A549 (cell line): Measurements from ENCODE around the gene ADPRS. TPM values are rescaled to one million over a fixed set of nuclear protein-coding genes. Genes with fewer than 3 reads are reported as not detected.

Source experiments
- ATAC-seq, 2 experiments: fragments of 200-7000 bp in 1 of 2; fragments of >200 bp in 1 of 2; cut with Nextera tagmentation in 1 of 2; cut with Tn5 transposase in 1 of 2; 3 replicates each; pipeline versions ENCODE4 v1.8.0 to v1.9.1; 2018 to 2020; ENCODE audit warnings: mild to moderate bottlenecking in 1 of 2, moderate library complexity in 1 of 2
- CTCF ChIA-PET: fragments of 300-600 bp; sonication (Branson Sonifier 250); formaldehyde crosslinking; extraction: SDS; loops from one replicate; lab custom pipeline; 2021; ENCODE audit warnings: antibody characterized with exemption, inconsistent platforms; lab: Yijun Ruan, JAX
- POLR2A ChIA-PET: fragments of 350-600 bp; formaldehyde crosslinking; extraction: SDS; loops from one replicate; lab custom pipeline; 2021; ENCODE audit warnings: antibody characterized with exemption, inconsistent platforms; lab: Yijun Ruan, JAX
- DNase-seq, 2 experiments: peaks; one replicate each; pipeline versions ENCODE4 v3.0.0 to v3.0.0-alpha.2; 2011 to 2016; ENCODE audit warnings: low read depth in 1 of 2, low spot score in 1 of 2
- FAIRE-seq: peaks from 2 replicates; lab custom pipeline; 2011; peaks lifted over from hg19 to GRCh38; lab: Jason Lieb, UNC
- H3K27ac ChIP-seq, 2 experiments: fragments of >200 bp; sonication (Bioruptor Twin); formaldehyde crosslinking; 3 replicates each; pipeline ENCODE4 v1.5.1; 2016 to 2017
- H3K4me1 ChIP-seq: fragments of >200 bp; sonication (Bioruptor Twin); formaldehyde crosslinking; 3 replicates; pipeline ENCODE4 v1.6.1; 2016
- H3K4me2 ChIP-seq: fragments of >200 bp; sonication (Bioruptor Twin); formaldehyde crosslinking; 3 replicates; pipeline ENCODE4 v1.6.1; 2016
- H3K4me3 ChIP-seq: fragments of >200 bp; sonication (Bioruptor Twin); formaldehyde crosslinking; 3 replicates; pipeline ENCODE4 v1.5.1; 2016
- H3K9me3 ChIP-seq: fragments of >200 bp; sonication (Bioruptor Twin); formaldehyde crosslinking; 3 replicates; pipeline ENCODE4 v1.6.1; 2016
- CBX2 ChIP-seq: fragments of 200-600 bp; sonication (generic); IDR thresholded peaks from 2 replicates; pipeline ENCODE4 v1.6.1; 2016; ENCODE audit warnings: low read depth, mild to moderate bottlenecking, borderline replicate concordance
- CBX8 ChIP-seq: fragments of 200-600 bp; sonication (generic); IDR thresholded peaks from 2 replicates; pipeline ENCODE4 v1.6.1; 2016
- CEBPB ChIP-seq, 2 experiments: fragments of >200 bp in 1 of 2; sonication (Bioruptor Twin) in 1 of 2; formaldehyde crosslinking in 1 of 2; IDR thresholded peaks; 2 replicates each; pipeline ENCODE4 v1.6.1; 2012 to 2016
- CHD2 ChIP-seq: fragments of 150-350 bp; IDR thresholded peaks from 2 replicates; pipeline ENCODE4 v1.6.1; 2014; ENCODE audit warnings: low read length; ENCODE audit not compliant: partially characterized antibody
- CHD4 ChIP-seq: fragments of 200-600 bp; sonication (generic); IDR thresholded peaks from 2 replicates; pipeline ENCODE4 v1.6.1; 2016; ENCODE audit warnings: antibody characterized with exemption, mild to moderate bottlenecking, borderline replicate concordance
- E2F6 ChIP-seq: IDR thresholded peaks from 2 replicates; pipeline ENCODE4 v1.6.1; 2012; ENCODE audit warnings: low read depth, borderline replicate concordance
- HOXA7 ChIP-seq: fragments of 250-450 bp; sonication (Bioruptor Pico); IDR thresholded peaks from 2 replicates; pipeline ENCODE4 v1.5.0; 2020; ENCODE audit warnings: mild to moderate bottlenecking, moderate library complexity
- JUN ChIP-seq, 2 experiments: fragments of >200 bp; sonication (Bioruptor Twin); formaldehyde crosslinking; IDR thresholded peaks; 2 replicates in 1 of 2; 3 replicates in 1 of 2; pipeline ENCODE4 v1.6.1; 2016 to 2017
- KDM1A ChIP-seq: fragments of 200-600 bp; sonication (generic); IDR thresholded peaks from 2 replicates; pipeline ENCODE4 v1.6.1; 2016; ENCODE audit warnings: low read depth, mild to moderate bottlenecking
- NFE2L2 ChIP-seq: fragments of 150-350 bp; conservative IDR thresholded peaks from 2 replicates; pipeline ENCODE4 v1.6.1; 2014; ENCODE audit warnings: low read length
- NPAS2 ChIP-seq: fragments of 250-450 bp; sonication (Bioruptor Pico); IDR thresholded peaks from 2 replicates; pipeline ENCODE4 v1.8.0; 2022; ENCODE audit warnings: mild to moderate bottlenecking, moderate library complexity, borderline replicate concordance
- POLR2A ChIP-seq: IDR thresholded peaks from 2 replicates; pipeline ENCODE4 v1.6.1; 2012; ENCODE audit warnings: mild to moderate bottlenecking, low read length
- RNF2 ChIP-seq: fragments of 200-600 bp; sonication (generic); IDR thresholded peaks from 2 replicates; pipeline ENCODE4 v1.6.1; 2016; ENCODE audit warnings: low read depth, mild to moderate bottlenecking, antibody characterized with exemption, moderate library complexity, borderline replicate concordance
- SMC3 ChIP-seq: fragments of >200 bp; sonication (Bioruptor Twin); formaldehyde crosslinking; IDR thresholded peaks from 3 replicates; pipeline ENCODE4 v1.6.1; 2018; ENCODE audit warnings: inconsistent platforms
- SREBF2 ChIP-seq: fragments of 450-650 bp; IDR thresholded peaks from 2 replicates; pipeline ENCODE4 v1.6.1; 2014; ENCODE audit warnings: mild to moderate bottlenecking, moderate library complexity
- ZC3H11A ChIP-seq: fragments of 450-650 bp; IDR thresholded peaks from 2 replicates; pipeline ENCODE4 v1.6.1; 2014; ENCODE audit warnings: antibody characterized with exemption, mild to moderate bottlenecking
- ZNF302 ChIP-seq: fragments of 250-450 bp; sonication (Bioruptor Pico); IDR thresholded peaks from 2 replicates; pipeline ENCODE4 v1.9.0; 2021; ENCODE audit warnings: inconsistent platforms, mild to moderate bottlenecking, moderate library complexity
- ZSCAN20 ChIP-seq: fragments of 250-450 bp; sonication (Bioruptor Pico); IDR thresholded peaks from 2 replicates; pipeline ENCODE4 v1.8.0; 2022; ENCODE audit warnings: mild to moderate bottlenecking, moderate library complexity
- WGBS: methylation state at CpG from one replicate; pipeline ENCODE4 v1.1.6; 2017; ENCODE audit errors: missing lambda C conversion rate; 5-methylcytosine and 5-hydroxymethylcytosine counted together
- polyA plus RNA-seq, 4 experiments: library from polyadenylated mRNA; depleted of rRNA in 3 of 4; stranded (reverse); fragments of >200 nt; fragmentation: RNase III in 1 of 4; extraction: RNeasy Plus Mini Kit Qiagen cat#74134 plus additional on column Dnase treatment in 1 of 4; gene quantifications; 2 replicates in 3 of 4; 3 replicates in 1 of 4; pipeline ENCODE4 v1.2.3, GENCODE V29; 2011 to 2017
- TF ChIP-seq, protein P1 (sequence below): fragments of 250-450 bp; sonication (Bioruptor Pico); IDR thresholded peaks from 2 replicates; pipeline ENCODE4 v1.5.0; 2021; ENCODE audit warnings: mild to moderate bottlenecking, moderate library complexity, borderline replicate concordance
- TF ChIP-seq, protein P2 (sequence below): fragments of 150-350 bp; IDR thresholded peaks from 2 replicates; pipeline ENCODE4 v1.6.1; 2014; ENCODE audit warnings: low read depth, mild to moderate bottlenecking, low read length
- TF ChIP-seq, protein P3 (sequence below): fragments of >200 bp; sonication (Bioruptor Twin); formaldehyde crosslinking; IDR thresholded peaks from 3 replicates; pipeline ENCODE4 v1.5.1; 2016

ADPRS gene
- polyA plus RNA-seq, 2 of the 4 experiments (the other 2 are of a cell fraction) = 14.6 to 15.2 TPM

GRCh38 chr1:36101546-36101945 is 12.9 kb downstream of the ADPRS start:
- ChIA-PET CTCF (interaction anchor here (3.0 to 13.6 kb wide), 2 partner anchors 32 to 87 kb away, joined by 14 to 147 read pairs; no protein-coding TSS in a partner anchor), POLR2A (no interaction called here)
- DNase-seq (no peak), ATAC-seq (no peak), FAIRE-seq (no peak)
- TF ChIP-seq CEBPB (IDR thresholded peaks at IDR 0.05) = no peak
- TF ChIP-seq, protein P1, sequence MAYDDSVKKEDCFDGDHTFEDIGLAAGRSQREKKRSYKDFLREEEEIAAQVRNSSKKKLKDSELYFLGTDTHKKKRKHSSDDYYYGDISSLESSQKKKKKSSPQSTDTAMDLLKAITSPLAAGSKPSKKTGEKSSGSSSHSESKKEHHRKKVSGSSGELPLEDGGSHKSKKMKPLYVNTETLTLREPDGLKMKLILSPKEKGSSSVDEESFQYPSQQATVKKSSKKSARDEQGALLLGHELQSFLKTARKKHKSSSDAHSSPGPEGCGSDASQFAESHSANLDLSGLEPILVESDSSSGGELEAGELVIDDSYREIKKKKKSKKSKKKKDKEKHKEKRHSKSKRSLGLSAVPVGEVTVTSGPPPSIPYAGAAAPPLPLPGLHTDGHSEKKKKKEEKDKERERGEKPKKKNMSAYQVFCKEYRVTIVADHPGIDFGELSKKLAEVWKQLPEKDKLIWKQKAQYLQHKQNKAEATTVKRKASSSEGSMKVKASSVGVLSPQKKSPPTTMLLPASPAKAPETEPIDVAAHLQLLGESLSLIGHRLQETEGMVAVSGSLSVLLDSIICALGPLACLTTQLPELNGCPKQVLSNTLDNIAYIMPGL (CRISPR knock-in tag) = no peak
- no peak for TF ChIP-seq NPAS2 (CRISPR knock-in tag)
- TF ChIP-seq CBX2 = no peak
- no peak for TF ChIP-seq CHD2
- no peak for TF ChIP-seq E2F6
- TF ChIP-seq CBX8 = no peak
- TF ChIP-seq SREBF2 = no peak
- TF ChIP-seq, protein P2, sequence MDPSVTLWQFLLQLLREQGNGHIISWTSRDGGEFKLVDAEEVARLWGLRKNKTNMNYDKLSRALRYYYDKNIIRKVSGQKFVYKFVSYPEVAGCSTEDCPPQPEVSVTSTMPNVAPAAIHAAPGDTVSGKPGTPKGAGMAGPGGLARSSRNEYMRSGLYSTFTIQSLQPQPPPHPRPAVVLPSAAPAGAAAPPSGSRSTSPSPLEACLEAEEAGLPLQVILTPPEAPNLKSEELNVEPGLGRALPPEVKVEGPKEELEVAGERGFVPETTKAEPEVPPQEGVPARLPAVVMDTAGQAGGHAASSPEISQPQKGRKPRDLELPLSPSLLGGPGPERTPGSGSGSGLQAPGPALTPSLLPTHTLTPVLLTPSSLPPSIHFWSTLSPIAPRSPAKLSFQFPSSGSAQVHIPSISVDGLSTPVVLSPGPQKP = no peak
- no peak for TF ChIP-seq ZC3H11A
- no peak for TF ChIP-seq ZSCAN20
- no peak for TF ChIP-seq RNF2
- no peak for TF ChIP-seq CHD4
- Histone ChIP-seq H3K4me2 (no peak overlapping the region), H3K4me1 (no peaks in the 10 kb centered on the region), H3K27ac (no peak overlapping the region), H3K9me3 (no peaks in the 10 kb centered on the region), H3K4me3 (no peak overlapping the region)
- 90% methylated on average over 5 of the region's 5 CpGs for WGBS

GRCh38 chr1:36106269-36106668 is 17.6 kb downstream of the ADPRS start:
- Histone ChIP-seq H3K4me1 (no peaks in the 10 kb centered on the region), H3K27ac (no peak overlapping the region), H3K4me3 (no peak overlapping the region), H3K9me3 (no peaks in the 10 kb centered on the region), H3K4me2 (no peak overlapping the region)
- WGBS = 36% methylated on average over 5 of the region's 5 CpGs
- POLR2A ChIA-PET = no interaction called here
- CTCF ChIA-PET = interaction anchor here (0.6 to 13.6 kb wide), 6 partner anchors 9 to 179 kb away, joined by 3 to 147 read pairs (median 4); partner anchors contain the start of gene TRAPPC3
- FAIRE-seq (no peak), DNase-seq (no peak), ATAC-seq (no peak; a peak in 2 of 6 replicates)
- TF ChIP-seq, protein P2 = no peak
- TF ChIP-seq SMC3 = no peak
- no peak for TF ChIP-seq POLR2A
- TF ChIP-seq KDM1A = no peak
- TF ChIP-seq, protein P3, sequence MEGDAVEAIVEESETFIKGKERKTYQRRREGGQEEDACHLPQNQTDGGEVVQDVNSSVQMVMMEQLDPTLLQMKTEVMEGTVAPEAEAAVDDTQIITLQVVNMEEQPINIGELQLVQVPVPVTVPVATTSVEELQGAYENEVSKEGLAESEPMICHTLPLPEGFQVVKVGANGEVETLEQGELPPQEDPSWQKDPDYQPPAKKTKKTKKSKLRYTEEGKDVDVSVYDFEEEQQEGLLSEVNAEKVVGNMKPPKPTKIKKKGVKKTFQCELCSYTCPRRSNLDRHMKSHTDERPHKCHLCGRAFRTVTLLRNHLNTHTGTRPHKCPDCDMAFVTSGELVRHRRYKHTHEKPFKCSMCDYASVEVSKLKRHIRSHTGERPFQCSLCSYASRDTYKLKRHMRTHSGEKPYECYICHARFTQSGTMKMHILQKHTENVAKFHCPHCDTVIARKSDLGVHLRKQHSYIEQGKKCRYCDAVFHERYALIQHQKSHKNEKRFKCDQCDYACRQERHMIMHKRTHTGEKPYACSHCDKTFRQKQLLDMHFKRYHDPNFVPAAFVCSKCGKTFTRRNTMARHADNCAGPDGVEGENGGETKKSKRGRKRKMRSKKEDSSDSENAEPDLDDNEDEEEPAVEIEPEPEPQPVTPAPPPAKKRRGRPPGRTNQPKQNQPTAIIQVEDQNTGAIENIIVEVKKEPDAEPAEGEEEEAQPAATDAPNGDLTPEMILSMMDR = no peak
- TF ChIP-seq NFE2L2 = no peak
- no peak for TF ChIP-seq ZNF302 (CRISPR knock-in tag)
- TF ChIP-seq JUN (IDR thresholded peaks at IDR 0.05) = no peak
- TF ChIP-seq HOXA7 = no peak
